Right lobe of liver (tissue), 6 donors: ENCODE results near the gene MOB1B. TPM values are rescaled to one million over a fixed set of nuclear protein-coding genes. Genes with fewer than 3 reads are reported as not detected.
A peak's percentile ranks its signal among the peaks of the same experiment; 100 is the strongest.

ENCODE experiments used
- ATAC-seq, 4 donors: fragments of 200-7000 bp; cut with Tn5 transposase; one replicate each; pipeline ENCODE4 v1.9.1; 2020; ENCODE audit warnings: mild to moderate bottlenecking in 4 of 4, moderate library complexity in 4 of 4
- DNase-seq, 3 donors: peaks; one replicate each; pipeline ENCODE4 v3.0.0-alpha.2; 2020
- H3K27ac ChIP-seq, 3 donors: fragments of 200-600 bp; one replicate each; pipeline ENCODE4 v1.8.0; 2022
- H3K27me3 ChIP-seq, 2 donors: fragments of 200-600 bp; one replicate each; pipeline ENCODE4 v1.8.0; 2022
- H3K36me3 ChIP-seq, 4 donors: fragments of 200-600 bp; sonication (generic) in 1 of 4; one replicate each; pipeline versions ENCODE4 v1.5.1 to v1.8.0; 2017 to 2022; ENCODE audit warnings: control low read depth in 1 of 4
- H3K4me1 ChIP-seq, 4 donors: fragments of 200-600 bp; sonication (generic) in 1 of 4; one replicate each; pipeline versions ENCODE4 v1.5.1 to v1.8.0; 2017 to 2022; ENCODE audit warnings: control low read depth in 1 of 4
- H3K4me3 ChIP-seq, 3 donors: fragments of 200-600 bp; one replicate each; pipeline ENCODE4 v1.8.0; 2022
- H3K9me3 ChIP-seq, 4 donors: fragments of 200-600 bp; sonication (generic) in 1 of 4; one replicate each; pipeline versions ENCODE4 v1.5.1 to v1.8.0; 2017 to 2022; ENCODE audit warnings: control low read depth in 1 of 4
- POLR2A ChIP-seq: fragments of 450-650 bp; IDR thresholded peaks from one replicate; pipeline ENCODE4 v1.6.1; 2017; ENCODE audit warnings: antibody characterized with exemption, mild to moderate bottlenecking
- WGBS: methylation state at CpG from one replicate; pipeline ENCODE4 v1.1.6; 2018; ENCODE audit warnings: low coverage, low lambda C conversion rate; ENCODE audit not compliant: insufficient coverage; ENCODE audit errors: missing lambda C conversion rate; 5-methylcytosine and 5-hydroxymethylcytosine counted together
- intact Hi-C, 2 donors: fragments of 100-400 bp; cut with DNase I; formaldehyde crosslinking; loops; one replicate each; pipeline versions ENCODE4 v1.11.2 to v1.14.1; 2022
- total RNA-seq, 6 experiments: library from RNA; depleted of rRNA in 2 of 6; stranded (reverse); fragments of >200 nt in 2 of 6; fragmentation: NEBNext Ultra II Directional in 3 of 6; extraction: Animal tissue kit (Norgen Biotek cat#: 25700) in 3 of 6; gene quantifications; one replicate each; pipeline versions ENCODE4 v1.1.0 to v1.2.4, GENCODE V29; 2016 to 2023
- TF ChIP-seq, protein P1 (sequence below), 4 donors: fragments of 200-600 bp in 3 of 4; fragments of 450-650 bp in 1 of 4; IDR thresholded peaks; one replicate each; pipeline versions ENCODE4 v1.5.1 to v1.8.0; 2016 to 2022; ENCODE audit warnings: antibody characterized with exemption in 4 of 4, mild to moderate bottlenecking in 2 of 4
- donor health status: DM: no; HTN: yes; CAD: no.
- donor health status: DM: no; HTN: no; CAD: no.
- donor health status: DM: no; HTN: no; CAD: no.
- donor health status: DM: no; HTN: yes; CAD: no.
- donor health status: DM: no; HTN: yes; CAD: no.

Gene MOB1B
- total RNA-seq, 6 experiments from 2014 or later = 4.4 to 13.0 (median 6.5) TPM

DNA sequence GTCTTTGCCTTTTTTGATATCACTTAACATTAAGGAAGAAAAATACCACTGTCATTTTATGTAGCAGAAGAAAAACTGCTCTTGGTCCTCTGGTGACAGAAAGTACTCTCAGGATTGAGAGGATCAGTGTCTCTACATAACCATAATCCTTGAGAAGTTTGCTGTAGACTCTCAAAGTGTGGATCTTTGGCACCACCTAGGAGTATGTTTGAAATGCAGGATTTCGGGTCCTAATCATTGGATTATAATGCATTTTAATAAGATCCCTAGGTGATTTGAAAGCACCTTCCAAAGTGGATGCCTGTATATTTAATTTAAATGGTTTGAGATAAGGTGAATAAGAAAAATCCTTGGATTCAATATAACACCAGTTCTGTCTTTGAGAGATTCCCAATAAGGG lies 23.2 kb downstream of the MOB1B start:
- ATAC-seq = no peak
- intact Hi-C loops = no loop called here
- WGBS = 92% methylated on average over 1 of the region's 1 CpG

DNA sequence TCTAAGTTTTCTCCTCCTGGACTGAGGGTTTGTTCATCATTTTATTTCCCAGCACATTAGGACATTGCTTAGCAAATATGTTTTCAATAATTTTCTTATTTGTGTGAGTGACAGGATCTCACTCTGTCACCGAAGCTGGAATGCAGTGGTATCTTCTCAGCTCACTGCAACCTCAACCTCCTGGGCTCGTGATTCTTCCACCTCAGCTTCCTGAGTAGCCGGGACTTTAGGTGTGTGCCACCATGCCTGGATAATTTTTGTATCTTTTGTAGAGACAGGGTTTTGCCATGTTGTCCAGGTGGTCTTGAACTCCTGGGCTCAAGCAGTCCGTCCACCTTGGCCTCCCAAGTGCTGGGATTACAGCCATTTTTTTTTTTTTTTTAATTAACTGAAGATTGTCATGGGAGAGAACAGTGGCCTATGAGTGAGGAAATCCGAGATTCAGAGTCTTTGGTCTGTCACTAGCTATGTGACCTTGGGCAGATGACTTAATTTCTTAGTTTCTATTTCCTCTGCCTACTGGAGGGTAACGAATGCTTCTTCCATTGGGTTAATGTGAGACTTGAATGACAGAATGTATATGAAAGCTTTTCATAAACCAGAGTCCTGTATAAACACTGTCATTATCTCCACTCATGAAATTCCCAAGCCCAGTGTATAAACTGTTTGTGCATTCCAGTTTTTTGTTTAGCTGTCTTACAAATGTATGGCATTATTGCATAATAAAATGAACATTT lies 23.9 kb downstream of the MOB1B start:
- TF ChIP-seq POLR2A = no peak
- TF ChIP-seq, protein P1, sequence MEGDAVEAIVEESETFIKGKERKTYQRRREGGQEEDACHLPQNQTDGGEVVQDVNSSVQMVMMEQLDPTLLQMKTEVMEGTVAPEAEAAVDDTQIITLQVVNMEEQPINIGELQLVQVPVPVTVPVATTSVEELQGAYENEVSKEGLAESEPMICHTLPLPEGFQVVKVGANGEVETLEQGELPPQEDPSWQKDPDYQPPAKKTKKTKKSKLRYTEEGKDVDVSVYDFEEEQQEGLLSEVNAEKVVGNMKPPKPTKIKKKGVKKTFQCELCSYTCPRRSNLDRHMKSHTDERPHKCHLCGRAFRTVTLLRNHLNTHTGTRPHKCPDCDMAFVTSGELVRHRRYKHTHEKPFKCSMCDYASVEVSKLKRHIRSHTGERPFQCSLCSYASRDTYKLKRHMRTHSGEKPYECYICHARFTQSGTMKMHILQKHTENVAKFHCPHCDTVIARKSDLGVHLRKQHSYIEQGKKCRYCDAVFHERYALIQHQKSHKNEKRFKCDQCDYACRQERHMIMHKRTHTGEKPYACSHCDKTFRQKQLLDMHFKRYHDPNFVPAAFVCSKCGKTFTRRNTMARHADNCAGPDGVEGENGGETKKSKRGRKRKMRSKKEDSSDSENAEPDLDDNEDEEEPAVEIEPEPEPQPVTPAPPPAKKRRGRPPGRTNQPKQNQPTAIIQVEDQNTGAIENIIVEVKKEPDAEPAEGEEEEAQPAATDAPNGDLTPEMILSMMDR (IDR thresholded peaks at IDR 0.05) = no peak
- DNase-seq = no peak
- peak in 2 of 4 donors; percentile 34 to 35 for ATAC-seq
- H3K4me1 ChIP-seq = no peaks in the 10 kb centered on the region
- H3K9me3 ChIP-seq = no peaks in the 10 kb centered on the region
- no peak overlapping the region for H3K27ac ChIP-seq
- no peaks in the 10 kb centered on the region for H3K36me3 ChIP-seq
- 65% methylated on average over 6 of the region's 6 CpGs for WGBS
- intact Hi-C loops = no loop called here
- no peak overlapping the region for H3K4me3 ChIP-seq
- H3K27me3 ChIP-seq = no peaks in the 10 kb centered on the region

More for the DNA sequence above, 23.2 kb downstream of the MOB1B start:
- no peak for TF ChIP-seq POLR2A
- TF ChIP-seq, protein P1 (IDR thresholded peaks at IDR 0.05) = no peak
- no peaks in the 10 kb centered on the region for H3K4me1 ChIP-seq
- no peaks in the 10 kb centered on the region for H3K36me3 ChIP-seq
- no peaks in the 10 kb centered on the region for H3K9me3 ChIP-seq
- H3K27ac ChIP-seq = no peak overlapping the region
- H3K4me3 ChIP-seq = no peak overlapping the region
- no peaks in the 10 kb centered on the region for H3K27me3 ChIP-seq
- no peak for DNase-seq

DNA sequence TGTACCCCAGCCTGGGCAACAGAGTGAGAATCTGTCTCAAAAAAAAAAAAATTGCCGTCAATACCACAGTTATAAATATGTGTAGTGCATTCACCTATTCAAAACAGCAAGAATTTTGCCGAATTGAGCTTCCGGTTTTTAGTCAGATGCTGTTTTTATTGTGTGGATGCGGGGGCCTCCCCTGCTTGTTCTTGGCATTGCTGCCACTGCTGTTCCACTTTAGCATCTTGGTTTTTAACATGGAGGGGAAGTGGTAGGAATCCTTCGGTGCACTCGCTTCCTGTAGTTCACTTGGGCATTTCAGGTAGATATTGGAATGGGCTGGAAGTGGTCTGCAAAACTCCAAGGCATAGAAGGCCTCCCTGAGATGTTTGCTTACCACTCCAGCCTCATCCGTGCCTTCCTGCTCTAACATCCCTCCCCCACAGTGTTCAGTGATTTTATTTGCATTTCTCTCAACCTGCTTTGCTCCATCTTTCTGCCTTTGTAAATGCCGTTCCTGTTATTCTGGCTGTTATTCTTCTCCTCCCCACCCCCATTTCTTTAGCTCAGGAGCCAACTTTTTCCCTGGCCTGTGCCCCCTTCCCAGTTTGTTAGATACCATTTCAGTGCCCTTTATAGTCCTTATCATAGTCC lies 25.5 kb downstream of the MOB1B start:
- H3K27me3 ChIP-seq = no peaks in the 10 kb centered on the region
- no peak overlapping the region for H3K27ac ChIP-seq
- H3K9me3 ChIP-seq = no peaks in the 10 kb centered on the region
- H3K4me1 ChIP-seq = no peaks in the 10 kb centered on the region
- no peaks in the 10 kb centered on the region for H3K36me3 ChIP-seq
- H3K4me3 ChIP-seq = no peak overlapping the region
- intact Hi-C loops = no loop called here
- TF ChIP-seq POLR2A = no peak
- TF ChIP-seq, protein P1 (IDR thresholded peaks at IDR 0.05) = no peak
- 39% methylated on average over 4 of the region's 8 CpGs for WGBS
- DNase-seq (no peak), ATAC-seq (no peak)

DNA sequence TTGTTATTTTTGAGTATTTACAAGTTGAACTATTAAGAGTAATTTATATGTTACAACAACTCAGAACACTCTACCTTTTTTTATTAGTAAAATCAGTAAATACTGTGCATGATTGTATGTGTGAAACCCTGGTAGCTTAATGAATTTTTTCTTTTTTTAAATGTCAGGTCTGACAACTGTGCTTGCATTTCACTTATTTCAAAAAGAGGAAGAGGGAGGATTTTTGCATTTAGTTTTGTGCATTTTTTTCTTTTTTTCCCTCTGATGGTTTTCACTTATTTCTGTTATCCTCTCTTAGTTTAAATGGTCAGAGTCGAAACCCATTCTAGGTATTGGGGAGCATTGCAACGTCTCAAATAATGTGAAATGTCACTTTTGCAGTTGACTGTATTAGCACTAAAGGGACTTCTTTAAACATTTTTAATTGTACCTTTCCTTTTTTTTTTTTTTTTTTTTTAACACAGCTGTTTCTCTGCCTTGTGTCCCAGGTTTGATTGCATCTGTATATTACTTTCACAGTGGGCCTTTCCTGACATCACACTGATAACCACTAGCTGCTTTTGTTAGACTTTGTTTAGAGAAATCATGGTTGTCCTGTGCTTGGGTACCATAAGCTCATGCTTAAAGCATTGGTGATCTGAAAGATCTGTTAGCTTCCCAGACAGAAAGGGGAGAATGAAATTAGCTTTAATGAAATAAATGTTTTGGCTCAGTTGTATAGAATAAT lies 28.5 kb downstream of the MOB1B start:
- Histone ChIP-seq H3K4me1 (no peaks in the 10 kb centered on the region), H3K27me3 (no peaks in the 10 kb centered on the region), H3K9me3 (no peaks in the 10 kb centered on the region), H3K4me3 (no peak overlapping the region), H3K36me3 (no peaks in the 10 kb centered on the region), H3K27ac (no peak overlapping the region)
- intact Hi-C loops = no loop called here
- no peak for ATAC-seq
- WGBS = 59% methylated on average over 2 of the region's 2 CpGs
- no peak for TF ChIP-seq POLR2A
- TF ChIP-seq, protein P1 (IDR thresholded peaks at IDR 0.05) = no peak
- DNase-seq = no peak
